ENCODE results near the gene SERAC1.

DNA sequence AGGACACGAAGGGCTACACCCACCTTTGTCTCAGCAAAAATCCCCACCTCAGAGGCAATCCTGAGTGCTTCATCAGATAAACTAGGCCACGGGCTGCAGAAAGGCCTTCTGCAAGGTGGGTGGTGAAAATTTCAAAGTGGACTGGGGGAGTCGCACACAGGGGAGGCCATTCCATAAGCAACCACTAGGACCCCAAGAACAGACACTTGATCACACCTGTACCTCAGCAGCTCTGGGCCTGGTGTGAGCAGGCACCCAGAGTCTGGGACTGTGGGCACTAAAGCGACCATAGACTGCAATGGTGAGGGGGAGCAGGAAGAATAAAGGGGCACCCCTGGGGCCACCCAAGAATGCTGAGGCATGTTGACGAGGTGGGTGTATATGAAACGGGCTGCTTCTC, 52.6 kb downstream of the SERAC1 start:
- TF ChIP-seq, protein P1, sequence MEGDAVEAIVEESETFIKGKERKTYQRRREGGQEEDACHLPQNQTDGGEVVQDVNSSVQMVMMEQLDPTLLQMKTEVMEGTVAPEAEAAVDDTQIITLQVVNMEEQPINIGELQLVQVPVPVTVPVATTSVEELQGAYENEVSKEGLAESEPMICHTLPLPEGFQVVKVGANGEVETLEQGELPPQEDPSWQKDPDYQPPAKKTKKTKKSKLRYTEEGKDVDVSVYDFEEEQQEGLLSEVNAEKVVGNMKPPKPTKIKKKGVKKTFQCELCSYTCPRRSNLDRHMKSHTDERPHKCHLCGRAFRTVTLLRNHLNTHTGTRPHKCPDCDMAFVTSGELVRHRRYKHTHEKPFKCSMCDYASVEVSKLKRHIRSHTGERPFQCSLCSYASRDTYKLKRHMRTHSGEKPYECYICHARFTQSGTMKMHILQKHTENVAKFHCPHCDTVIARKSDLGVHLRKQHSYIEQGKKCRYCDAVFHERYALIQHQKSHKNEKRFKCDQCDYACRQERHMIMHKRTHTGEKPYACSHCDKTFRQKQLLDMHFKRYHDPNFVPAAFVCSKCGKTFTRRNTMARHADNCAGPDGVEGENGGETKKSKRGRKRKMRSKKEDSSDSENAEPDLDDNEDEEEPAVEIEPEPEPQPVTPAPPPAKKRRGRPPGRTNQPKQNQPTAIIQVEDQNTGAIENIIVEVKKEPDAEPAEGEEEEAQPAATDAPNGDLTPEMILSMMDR (optimal IDR thresholded peaks at IDR 0.05 in 1 of 3, IDR thresholded peaks at IDR 0.05 in 1 of 3, conservative IDR thresholded peaks at IDR 0.05 in 1 of 3; ENCODE audit: extremely low read depth in 1 of 3, insufficient read depth in 2 of 3, low read length in 3 of 3), result no peak
- no peak for TF ChIP-seq EZH2 (IDR thresholded peaks at IDR 0.05; ENCODE audit: low read length)
